Islet of Langerhans (tissue), 1 donor: ENCODE data around the gene TMEM45B.
"Not testable (repeated sequence)": the region's sequence is repeated elsewhere in the genome, so short reads cannot be mapped to it uniquely, and the experiment has no call there.

Source experiments
- FAIRE-seq: peaks from one replicate; lab custom pipeline; 2011; peaks lifted over from hg19 to GRCh38; lab: Jason Lieb, UNC

Gene TMEM45B

GRCh38 chr11:129808241-129808640, 7.4 kb upstream of the TMEM45B start:
- FAIRE-seq: not testable (repeated sequence)

GRCh38 chr11:129813231-129813791, 2.3 kb upstream of the TMEM45B start:
- no peak for FAIRE-seq

- no peak for FAIRE-seq
Observed at GRCh38 chr11:129814244-129815014, 1.2 kb upstream of the TMEM45B start.

DNA sequence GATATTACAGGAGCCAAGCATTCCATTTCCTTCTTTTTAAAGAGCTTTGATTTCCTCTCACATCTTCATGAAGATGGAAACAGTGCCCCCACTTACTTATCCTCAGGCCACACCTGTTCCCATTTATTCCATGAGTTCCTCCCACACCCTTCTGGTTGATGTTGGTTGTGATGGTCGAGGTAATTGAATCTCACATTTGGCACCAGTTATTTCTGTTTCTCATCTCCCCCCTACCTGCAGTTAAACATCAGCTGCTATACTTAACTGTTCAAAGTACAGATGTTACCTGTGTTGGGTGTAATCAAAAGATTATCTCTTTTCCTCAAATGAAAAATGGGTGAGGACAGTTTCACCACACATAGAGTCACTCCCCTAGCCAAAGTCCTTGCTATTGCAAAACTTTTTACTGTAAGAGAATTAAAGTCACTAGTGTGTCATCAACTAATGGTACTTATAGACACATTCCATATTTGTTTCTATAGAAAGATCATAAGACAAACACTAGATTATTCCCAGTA, 1.9 kb downstream of the TMEM45B start:
- no peak for FAIRE-seq

DNA sequence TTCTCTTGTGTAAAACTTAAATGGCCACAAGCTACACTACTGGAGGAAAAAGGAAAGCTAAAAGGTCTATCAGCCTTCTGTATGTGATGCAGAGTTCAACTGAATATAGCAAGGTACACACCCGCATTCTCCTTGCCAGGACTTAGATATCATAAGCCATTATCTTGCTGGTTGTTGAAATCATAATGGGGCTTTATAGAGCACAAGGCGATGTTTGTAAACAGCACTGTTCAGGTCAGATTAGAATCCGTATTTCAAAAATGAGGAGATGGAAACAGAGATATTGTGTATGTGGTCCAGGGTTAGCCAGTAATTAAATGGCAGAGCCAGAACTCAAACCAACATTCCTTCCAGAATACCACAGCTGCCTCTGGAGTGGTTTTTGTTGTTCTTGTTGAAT, 2.6 kb downstream of the TMEM45B start:
- peak; percentile 43 for FAIRE-seq

GRCh38 chr11:129819237-129819636, 3.6 kb downstream of the TMEM45B start:
- no peak for FAIRE-seq

- FAIRE-seq: not testable (repeated sequence)
Observed at GRCh38 chr11:129820228-129820627, 4.6 kb downstream of the TMEM45B start.

- FAIRE-seq: not testable (repeated sequence)
Observed at GRCh38 chr11:129823281-129823680, 7.6 kb downstream of the TMEM45B start.

GRCh38 chr11:129823799-129824198, 8.2 kb downstream of the TMEM45B start:
- not testable (repeated sequence) for FAIRE-seq

DNA sequence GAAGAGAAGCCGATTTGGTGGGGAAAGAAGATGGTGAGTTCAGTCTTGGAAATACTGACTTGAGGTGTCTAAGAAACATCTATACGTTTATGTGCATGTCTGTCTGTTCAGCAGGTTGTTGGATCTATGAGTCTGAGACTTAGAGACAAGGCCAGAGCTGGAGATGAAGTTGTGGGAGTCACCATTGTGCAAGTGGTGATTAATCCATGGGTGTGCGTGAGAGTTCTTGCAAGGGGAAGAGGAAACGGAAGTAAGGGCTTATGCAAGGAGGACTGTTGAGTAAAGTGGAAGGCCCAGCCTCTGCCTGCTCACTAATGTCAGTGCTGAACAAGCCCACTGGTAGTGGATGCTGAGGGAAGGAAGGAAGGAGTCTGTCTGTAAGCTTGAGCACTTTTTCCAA, 9.7 kb downstream of the TMEM45B start:
- FAIRE-seq: no peak

DNA sequence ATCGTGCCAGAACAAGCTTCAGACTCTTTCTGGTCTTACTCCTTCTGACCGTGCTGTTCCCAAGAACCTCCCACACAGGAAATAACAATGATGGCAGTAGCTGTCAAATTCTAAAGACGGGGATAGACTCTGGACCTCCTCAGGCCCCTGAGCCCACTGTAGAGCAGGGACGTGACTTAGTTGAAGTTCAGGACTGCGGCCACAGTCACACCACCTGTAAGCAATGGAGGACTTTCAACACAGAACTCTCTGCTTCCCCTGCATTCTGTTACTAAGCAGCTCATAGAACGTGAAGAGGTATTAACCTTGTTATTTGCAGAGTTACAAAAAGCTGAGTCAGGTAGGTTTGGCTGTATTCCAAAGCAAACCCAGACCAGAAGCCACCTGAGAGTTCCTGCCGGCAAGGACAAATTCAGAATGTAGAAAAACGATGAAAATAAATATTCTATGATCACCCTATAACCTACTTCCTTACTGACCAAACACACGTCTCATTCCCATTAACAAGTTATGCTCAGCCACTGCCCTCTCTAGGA, 12.7 kb downstream of the TMEM45B start:
- FAIRE-seq: peak; percentile 98

GRCh38 chr11:129829497-129829896, 13.8 kb downstream of the TMEM45B start:
- FAIRE-seq: not testable (repeated sequence)

- FAIRE-seq: not testable (repeated sequence)
Observed at GRCh38 chr11:129831227-129831626, 15.6 kb downstream of the TMEM45B start.

GRCh38 chr11:129833260-129833659, 17.6 kb downstream of the TMEM45B start:
- FAIRE-seq: not testable (repeated sequence)

DNA sequence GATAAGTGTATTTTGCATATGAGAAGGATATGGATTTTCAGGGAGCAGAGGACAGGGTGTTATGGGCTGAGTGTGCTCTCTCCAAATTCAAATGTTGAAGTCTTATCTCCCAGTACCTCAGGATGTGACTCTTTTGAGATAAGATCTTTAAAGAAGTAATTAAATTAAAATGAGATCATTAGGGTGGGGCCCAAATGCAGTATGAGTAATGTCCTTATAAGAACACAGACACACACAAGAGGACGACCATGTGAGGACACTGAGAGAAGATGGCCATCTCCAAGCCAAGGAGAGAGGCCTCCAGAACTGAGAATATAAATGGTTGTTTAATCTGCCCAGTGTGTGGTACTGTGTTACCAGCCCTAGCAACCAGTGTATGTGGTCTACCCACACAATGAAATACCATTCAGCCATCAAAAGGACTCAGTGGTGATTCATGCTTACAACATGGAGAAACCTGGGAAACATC, 20.8 kb downstream of the TMEM45B start:
- FAIRE-seq: not testable (repeated sequence)

DNA sequence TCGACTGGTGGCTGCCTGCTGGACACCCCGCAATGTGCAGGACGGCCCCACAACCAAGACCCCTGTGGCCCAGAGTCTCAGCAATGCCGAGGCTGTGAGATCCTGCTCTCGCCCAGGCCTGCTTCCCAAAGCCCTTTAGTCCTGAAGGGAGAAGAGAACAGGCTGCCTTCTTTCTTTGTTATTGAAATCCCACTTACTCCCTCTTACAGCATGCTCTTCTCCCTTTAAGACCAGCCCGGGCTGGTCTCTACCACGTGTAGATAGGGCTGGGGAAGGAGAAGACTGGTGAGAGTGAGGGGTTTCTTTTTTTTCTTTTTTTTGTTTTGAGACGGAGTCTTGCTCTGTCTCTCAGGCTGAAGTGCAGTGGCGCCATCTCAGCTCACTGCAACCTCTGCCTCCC, 21.3 kb downstream of the TMEM45B start:
- no peak for FAIRE-seq

DNA sequence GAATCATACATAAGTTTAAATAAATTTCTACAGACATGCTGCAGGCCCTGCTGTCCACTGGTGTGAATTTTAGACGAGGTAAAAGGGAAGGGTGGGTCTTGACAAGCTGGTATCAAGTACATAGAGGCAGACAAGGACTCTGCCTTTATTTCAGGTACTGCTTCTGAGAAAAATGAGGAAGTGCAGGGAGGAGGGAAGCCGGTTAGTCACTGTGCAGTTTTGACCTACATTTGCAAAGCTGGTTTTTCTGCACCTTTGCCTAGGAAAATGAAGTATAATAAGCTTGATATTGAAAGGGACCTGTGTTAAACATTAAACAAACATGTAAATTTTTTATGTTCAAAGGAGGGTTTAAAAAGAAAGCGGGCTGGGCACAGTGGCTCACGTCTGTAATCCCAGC, 24.6 kb downstream of the TMEM45B start:
- FAIRE-seq: no peak

- no peak for FAIRE-seq
Observed at GRCh38 chr11:129842138-129842537, 26.5 kb downstream of the TMEM45B start.

DNA sequence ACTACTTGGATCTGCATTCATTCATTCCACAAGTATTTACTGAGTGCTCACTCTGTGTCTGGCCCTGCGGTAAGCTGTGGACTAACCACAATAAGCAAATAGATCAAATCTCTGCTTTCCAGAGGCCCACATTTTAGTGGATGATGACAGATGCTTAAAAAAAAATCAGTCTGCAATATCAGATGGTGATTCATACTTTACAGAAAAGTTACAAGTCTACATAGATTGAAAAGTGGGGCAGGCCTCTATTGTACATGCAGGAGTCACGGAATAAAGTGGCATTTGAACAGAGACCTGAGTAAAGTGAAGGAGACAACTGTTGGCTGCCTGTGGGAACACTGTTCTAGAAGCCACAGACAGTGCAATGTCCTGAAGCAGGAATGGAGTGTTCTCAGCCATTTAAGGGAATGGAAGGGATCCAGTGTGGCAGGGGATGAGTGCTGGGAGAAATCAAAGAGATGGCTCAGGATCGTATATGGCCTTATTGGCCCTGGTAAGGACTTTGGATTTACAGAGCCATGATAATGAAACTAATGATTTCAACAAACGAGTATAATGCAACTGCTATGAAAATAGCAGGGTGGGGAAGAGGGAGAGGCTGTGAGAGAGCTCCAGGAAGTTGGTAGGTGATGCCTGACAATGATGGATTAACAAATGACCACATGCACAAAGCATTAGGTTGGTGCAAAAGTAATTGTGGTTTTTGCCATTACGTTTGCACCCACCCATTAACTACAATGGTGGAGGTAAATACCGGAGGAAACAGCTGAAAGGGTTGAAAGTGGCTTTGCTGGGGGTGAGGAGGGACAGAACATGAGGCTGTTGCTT, 31.1 kb downstream of the TMEM45B start:
- no peak for FAIRE-seq

DNA sequence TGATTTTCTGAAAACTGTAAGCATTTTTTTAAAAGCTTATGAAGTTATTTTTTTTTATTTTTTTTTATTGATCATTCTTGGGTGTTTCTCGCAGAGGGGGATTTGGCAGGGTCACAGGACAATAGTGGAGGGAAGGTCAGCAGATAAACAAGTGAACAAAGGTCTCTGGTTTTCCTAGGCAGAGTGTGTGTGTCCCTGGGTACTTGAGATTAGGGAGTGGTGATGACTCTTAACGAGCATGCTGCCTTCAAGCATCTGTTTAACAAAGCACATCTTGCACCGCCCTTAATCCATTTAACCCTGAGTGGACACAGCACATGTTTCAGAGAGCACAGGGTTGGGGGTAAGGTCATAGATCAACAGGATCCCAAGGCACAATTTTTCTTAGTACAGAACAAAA, 31.7 kb downstream of the TMEM45B start:
- not testable (repeated sequence) for FAIRE-seq

DNA sequence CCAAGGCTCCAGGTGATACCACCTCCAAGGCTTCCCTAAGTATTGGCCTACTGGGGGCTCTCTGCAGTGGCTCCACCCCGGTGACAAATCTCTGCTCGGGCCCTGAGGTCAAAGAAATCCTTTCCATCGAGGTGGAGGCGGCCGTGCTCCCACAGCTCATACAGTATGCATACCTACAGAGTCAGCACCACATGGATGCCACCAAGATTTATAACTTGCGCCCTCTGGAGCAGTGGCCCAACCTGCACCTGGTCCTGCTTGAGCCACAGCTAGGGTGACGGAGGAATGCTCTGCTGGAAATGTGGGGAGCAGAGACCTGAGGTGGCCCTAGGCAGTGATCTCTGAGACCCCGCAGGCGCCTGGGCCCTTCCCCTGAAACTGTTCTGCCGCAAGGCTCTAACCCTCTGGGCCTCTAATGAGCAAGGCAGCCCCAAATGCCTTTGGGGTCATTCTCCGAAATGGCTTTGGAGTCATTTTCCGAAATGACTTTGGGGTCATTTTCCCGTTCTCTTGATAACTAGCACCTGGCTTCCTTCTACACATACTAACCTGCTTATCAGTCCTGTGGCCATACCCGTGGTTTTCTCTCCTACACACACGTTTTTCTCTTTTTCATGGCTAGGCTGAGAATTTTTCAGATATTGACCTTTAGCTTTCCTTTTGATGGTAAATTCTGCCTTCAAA, 33.9 kb downstream of the TMEM45B start:
- no peak for FAIRE-seq
